ENCODE results near the gene HTRA3.

GRCh38 chr4:8289956-8290700 lies 20.6 kb downstream of the HTRA3 start:
- TF ChIP-seq CSDC2 (CRISPR knock-in tag; IDR thresholded peaks at IDR 0.05) (no peak), ZFP3 (CRISPR knock-in tag; IDR thresholded peaks at IDR 0.05) (no peak), ZFP30 (CRISPR knock-in tag; IDR thresholded peaks at IDR 0.05) (no peak), CSRNP3 (CRISPR knock-in tag; IDR thresholded peaks at IDR 0.05) (no peak), RARB (CRISPR knock-in tag; IDR thresholded peaks at IDR 0.05) (no peak), ZNF565 (CRISPR knock-in tag; conservative IDR thresholded peaks at IDR 0.05; ENCODE audit: low read depth) (no peak), PATZ1 (CRISPR knock-in tag; IDR thresholded peaks at IDR 0.05; ENCODE audit: borderline replicate concordance) (no peak), TSHZ2 (CRISPR knock-in tag; IDR thresholded peaks at IDR 0.05) (no peak), ZC3H10 (CRISPR knock-in tag; IDR thresholded peaks at IDR 0.05) (no peak), CREB5 (CRISPR knock-in tag; IDR thresholded peaks at IDR 0.05; ENCODE audit: low read depth) (no peak), ISL1 (CRISPR knock-in tag; IDR thresholded peaks at IDR 0.05) (no peak), ARNTL (CRISPR knock-in tag; IDR thresholded peaks at IDR 0.05; ENCODE audit: borderline replicate concordance, low read depth) (no peak), ESRRG (CRISPR knock-in tag; IDR thresholded peaks at IDR 0.05) (no peak), BACH2 (CRISPR knock-in tag; IDR thresholded peaks at IDR 0.05; ENCODE audit: borderline replicate concordance) (no peak)

All from SK-N-SH treated with all-trans-retinoic acid at 6 μM for 48 hours (cell line).